HG03520 (cell line): ENCODE measurements around the gene RCAN2.

Experiments used
- ATAC-seq: cut with Tn5 transposase; IDR thresholded peaks from one replicate; pipeline ENCODE4 v1.9.1; 2021; ENCODE audit warnings: mild to moderate bottlenecking, moderate library complexity; ENCODE audit not compliant: unreplicated experiment

Gene RCAN2

DNA sequence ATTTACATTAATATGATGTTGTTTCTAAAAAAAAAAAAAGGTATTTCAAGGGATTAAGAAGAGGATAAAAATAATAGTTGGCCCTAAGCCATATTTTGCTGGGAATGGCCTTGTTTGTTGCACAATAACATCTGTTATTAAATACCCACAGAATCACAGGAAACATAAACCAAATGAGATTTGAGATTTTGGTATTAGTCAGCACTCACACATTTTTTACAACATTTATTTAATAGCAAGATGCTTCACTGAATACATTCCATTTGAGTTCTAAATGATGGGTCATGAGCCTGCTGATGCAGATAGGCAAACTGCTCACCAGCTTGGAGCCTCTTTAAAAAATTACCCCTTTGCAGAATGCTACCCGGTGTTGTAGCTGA, 227.6 kb downstream of the RCAN2 start:
- no peak for ATAC-seq

DNA sequence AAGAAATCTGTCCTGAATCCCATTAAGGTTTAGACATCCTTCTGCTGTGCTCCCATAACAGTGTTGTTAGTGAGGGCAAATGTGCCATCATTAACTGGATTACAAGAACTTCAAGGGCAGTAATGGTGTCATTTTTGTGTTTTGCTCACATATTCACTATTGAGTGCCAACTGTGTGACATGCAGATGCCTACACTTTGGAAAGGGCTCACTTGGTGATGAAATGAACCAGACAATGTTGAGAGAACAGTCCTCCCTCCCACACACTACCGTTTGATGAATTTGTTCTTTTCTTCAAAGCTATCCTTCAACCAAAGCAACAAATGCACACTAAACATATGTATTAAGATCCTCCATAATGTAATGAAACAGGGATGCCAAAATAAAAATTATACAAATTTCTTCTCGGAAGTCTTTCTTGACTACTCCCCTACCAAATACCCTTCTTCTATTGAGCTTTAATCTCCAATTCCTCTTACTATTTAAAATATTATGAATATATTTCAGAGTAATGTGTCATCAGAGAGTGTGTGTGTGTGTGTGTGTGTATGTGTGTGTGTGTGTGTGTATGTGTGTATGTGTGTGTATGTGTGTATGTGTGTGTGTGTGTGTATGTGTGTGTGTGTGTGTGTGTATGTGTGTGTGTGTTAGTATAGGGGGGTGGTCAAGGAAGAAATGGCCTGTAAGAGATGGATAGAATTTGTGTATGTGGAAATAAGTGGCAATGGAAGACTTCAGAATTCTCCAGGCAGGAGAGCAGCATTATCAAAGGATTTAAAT, 228.1 kb downstream of the RCAN2 start:
- no peak for ATAC-seq

DNA sequence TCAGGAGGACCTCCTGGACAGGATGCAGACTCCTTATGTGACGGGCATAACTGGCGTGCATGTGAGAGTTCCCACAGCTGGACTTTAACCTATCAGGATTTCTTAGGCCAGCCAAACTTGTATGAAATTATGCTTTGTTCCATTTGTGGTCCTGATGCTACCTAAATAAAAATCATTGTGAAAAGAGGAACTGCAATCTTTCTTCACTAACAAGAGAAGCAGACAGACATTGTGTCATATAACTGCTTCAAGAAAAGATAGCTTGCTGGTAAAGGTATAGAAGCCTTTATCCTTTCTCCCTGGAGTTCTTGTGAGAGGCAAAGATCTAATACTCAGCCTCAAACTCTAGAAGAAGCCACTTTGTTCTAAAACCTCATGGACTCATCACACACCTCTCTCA, 233.0 kb downstream of the RCAN2 start:
- ATAC-seq: no peak

DNA sequence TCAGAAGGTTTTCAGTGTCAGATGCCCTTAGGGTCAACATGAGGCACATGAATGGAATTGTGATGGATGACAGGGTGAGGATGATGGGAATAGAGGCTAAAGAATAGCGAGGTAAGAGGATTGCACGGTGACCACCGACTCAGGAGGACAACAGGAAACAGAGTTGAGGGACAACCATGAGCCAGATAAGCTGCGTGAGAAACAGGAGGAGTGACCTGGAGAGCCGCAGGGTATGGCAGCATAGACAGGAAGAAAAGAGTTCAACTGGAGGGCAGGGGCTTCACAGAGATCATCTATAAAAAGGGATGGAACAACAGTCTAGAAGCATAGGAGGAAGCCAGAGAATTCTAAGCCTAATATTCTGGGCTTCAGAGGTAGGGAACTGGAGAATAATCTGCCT, 235.7 kb downstream of the RCAN2 start:
- no peak for ATAC-seq

DNA sequence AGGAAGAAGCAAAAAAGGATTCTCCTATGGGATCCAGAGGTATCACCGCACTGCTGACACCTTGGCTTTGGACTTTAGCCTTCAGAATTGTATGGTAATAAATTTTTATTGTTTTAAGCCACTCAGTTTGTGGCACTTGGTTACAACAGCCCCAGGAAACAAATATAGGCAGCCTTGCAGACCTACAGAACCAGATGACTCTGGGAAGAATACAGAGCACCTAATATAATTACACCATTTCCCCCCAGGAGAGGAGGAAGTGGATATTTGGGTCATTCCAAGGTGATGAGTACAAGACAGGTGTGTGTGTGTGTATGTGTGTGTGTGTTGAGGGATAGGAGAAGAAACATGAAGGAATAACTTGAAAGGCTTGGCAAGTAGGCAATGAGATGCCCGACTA, 236.3 kb downstream of the RCAN2 start:
- no peak for ATAC-seq

DNA sequence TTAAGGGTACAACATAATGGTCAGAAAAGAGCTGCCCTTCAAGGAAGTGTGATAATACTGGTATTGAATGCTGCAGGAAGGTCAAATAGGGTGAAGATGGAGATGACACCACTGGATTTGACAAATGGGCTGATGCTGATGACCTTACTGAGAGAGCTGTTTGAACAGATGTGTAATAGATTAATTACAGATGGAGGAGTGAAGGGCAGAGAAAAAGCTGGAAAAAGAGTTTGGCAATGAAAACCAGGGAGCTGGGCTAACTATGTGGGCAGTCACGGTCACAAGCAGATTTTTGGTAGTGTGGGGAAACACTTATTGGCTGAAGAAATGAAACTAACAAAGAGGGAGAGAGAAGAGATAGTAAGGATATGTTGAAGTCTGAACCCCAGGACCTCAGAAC, 236.9 kb downstream of the RCAN2 start:
- ATAC-seq: no peak

DNA sequence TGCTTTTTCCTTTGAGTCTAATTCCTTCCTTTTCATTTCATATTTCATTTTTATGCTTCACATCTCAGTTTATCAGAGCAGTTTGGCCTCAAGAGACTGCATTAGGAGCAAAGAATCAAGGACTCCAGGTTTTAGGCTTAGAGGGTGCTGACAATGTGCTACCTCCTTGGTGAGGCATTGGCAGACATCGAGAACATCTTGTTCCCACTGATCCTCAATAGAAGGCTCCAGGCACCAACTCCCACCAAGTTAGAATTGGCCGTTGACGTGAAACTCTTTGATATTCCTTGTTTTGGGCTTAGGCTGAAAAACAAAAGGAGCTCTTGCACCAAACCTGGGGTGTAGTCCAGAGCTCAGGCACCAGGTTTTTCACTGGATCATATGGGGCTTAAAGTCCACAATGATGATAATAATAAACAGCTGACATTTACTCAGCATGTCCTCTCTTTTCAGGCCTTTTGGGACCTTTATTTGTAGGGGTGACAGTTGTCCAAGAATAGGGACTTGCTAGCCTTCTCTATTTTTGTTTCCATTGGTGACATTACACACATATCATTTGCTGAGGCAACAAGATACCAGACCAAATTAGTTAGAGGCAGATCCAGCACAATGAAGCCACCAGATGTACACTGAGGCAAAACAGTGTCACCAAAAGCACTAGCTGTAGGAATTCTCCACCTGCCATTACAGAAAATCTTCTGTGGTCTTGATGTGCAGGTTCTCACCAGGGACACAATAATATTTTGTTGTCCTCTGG, 239.5 kb downstream of the RCAN2 start:
- ATAC-seq: no peak

DNA sequence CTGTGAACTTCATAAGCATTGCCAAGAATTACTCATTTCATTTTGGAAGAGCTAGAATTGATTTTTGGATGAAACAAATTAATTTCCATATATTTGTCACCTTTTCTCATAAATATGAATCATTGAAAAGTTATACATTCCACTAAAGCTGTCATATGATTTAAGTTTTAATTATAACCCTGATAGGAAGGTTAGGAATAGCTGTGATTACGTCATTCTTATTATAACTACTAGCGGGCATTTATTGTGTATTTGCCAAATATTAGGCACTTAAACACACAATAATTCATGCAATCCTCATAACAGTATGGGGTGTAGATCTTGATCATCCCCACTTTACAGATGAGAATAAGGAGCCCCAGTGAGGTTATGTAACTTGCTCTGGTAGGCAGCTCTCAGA, 243.1 kb downstream of the RCAN2 start:
- no peak for ATAC-seq

DNA sequence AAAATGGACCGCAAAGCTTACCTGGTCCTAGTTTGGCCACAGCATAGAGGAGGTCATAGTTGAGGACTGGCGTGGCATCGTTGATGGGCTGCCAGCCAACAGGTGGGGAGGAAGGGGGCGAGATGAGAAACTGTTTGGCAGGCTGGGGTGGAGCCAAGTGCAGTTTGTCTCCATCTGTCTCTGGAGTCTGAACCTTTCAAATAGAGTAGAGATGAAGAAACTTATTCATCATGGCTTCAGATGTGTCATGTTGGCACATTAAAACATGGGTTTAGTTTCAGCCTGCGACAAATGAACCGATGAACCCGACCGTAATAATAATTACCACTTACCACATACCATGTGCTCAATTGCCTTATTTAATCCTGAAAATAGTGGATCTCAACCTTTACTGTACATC, 244.5 kb downstream of the RCAN2 start:
- ATAC-seq: no peak

DNA sequence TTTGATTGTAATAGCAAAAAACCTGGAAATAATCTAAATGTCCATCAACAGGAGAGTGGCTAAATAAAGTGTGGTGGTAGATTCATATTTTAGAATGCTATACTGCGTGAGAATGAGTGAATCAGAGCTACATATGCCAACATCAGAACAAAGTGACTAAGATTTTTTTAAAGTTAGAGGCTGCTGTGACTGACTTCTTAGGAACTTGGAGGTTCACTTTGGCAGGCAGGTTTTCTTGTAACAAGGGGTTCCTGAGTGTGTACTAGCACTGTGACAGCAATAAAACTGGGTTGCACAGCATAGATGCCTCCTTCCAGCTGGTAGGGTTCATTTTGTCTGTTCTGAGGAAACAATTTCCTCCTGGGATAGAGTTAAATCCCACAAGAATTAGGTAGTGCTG, 245.2 kb downstream of the RCAN2 start:
- ATAC-seq: no peak

DNA sequence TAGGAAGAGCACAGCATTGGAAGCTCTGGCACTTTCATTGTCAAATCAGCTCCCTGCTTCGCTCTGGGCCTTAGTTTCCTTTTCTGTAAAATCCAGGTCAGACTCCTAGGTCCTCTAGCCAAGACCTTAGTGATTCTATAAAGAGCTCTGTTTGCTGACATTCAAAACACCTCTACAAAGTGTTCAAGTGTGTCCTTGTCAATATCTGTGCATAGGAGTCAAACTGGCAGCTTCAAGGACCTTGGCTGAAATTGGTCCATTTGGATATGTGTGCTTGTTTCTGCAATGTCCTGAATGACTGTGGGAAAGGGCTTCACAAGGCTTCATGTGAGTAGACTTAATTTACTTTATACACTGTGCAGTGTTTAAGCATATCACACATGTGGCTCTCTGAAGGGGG, 246.6 kb downstream of the RCAN2 start:
- no peak for ATAC-seq

DNA sequence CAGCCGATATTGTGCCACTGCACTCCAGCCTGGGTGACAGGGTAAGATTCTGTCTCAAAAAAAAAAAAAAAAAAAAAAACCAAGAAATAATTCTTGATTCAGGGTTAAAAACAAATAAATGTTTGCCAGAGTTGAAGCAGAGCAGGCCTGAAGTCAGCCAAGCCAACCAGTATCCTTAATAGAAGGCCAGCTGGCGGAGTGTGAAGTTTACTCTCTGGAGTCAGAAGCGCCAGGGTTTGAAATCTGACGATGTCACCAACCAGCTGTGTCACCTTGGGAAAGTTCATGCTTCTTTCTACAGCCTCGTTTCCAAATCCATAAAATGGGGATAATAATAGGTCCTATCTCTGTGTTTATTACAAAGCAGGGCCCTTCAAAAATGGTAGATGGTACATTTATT, 247.5 kb downstream of the RCAN2 start:
- no peak for ATAC-seq

DNA sequence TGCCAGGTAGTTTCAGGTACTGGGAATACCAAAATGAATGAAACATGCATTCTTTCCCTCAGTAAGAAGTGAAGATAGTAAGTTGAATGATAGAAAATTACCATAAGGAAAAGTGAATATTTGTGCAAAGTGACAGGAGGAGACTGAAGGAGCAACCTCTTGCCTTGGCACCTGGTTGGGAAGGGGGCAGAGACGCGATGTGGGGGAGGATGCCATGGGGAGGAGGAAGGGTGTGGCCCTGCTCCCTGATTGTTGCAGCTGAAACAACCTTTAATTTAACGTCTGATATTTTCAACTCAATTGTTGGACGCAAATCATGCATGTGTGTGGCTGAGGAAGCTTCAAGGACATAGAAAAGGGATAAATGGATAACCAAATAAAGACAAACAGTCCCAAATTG, 248.3 kb downstream of the RCAN2 start:
- ATAC-seq: no peak

DNA sequence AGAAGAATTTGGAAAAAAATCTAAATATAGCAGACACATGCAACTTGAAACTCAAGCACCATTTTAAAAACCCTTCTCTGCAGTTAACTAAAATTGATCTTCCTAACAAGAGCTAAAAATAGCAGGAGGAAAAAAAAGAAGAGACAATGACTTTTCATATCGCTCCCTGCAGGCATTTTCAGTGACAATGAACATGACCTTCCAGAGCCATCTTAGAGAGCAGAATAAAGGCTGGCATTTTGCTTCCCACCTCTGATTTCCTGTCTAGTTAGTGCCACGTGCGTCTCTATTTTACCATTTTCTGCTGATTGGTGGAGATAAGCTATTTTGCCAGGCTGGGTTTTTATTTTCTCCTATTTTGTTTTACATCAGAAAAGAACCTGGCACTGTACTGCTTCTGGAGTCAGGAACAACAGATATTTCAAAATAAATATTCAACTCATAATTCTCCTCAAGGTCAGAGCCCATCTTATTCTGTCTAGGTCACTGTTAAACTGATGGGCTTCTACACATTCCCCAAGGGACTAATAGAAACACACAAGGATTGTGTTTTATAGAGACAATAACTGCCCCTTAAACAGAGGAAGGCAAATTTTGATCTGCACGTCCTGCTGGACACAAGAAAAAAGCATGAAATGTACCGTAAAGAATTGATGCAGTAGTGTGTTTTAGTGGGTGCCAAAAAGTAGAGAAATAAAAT, 250.2 kb downstream of the RCAN2 start:
- no peak for ATAC-seq

DNA sequence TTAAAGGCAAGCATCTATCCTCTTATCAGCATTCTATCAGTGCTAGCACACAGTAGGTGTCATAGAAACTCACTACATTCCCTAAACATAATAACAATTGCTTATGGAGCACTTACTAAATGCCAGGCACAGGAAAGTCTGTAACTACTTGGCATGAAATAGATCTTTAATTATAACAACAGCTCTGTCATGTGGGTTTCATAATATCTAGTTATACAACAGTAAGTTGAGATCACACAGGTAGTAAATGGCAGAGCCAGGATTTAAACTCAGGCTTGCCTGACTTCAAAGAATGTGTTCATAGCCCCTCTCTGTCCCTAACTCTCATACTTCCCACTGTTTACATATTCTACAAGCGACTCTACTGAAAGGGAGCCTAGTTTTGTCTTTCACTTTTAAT, 254.5 kb downstream of the RCAN2 start:
- no peak for ATAC-seq

DNA sequence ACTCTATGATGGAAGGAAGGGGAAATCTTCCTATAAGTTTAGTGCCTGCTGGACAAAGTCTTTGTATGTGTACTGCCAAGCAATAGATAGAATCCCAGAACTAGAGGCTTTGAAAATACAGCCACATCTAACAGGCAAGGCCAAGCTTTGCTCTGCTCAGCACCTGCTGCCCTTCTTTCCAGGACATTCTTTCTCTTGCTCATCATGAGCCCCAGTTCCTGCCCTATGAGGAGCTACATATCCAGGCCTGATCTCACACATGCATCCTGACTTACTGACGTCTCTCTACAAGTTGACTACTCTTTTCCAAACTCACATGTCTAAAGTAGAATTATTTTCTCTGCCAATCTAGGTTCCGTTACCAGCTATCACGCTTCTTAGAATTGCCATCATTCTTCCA, 256.0 kb downstream of the RCAN2 start:
- no peak for ATAC-seq

DNA sequence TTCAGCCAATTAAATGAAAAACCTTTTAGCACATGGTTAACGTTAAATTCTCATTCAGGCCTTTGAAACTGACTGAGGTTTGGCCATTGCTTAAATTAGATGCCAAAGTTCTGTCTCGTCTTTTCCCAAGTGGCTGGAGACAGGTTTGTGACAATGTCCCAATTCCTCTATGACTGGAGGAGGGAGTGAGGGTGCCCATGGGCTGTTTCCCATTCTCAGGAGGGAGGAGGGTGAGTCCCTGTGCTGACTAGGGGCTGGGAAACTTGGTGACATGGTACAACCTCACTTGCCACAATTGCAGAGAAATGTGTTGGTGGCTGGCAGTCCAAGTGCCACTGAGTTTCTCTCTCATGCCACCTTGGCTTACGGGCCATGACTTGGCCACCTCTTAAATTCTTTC, 256.5 kb downstream of the RCAN2 start:
- ATAC-seq: no peak

DNA sequence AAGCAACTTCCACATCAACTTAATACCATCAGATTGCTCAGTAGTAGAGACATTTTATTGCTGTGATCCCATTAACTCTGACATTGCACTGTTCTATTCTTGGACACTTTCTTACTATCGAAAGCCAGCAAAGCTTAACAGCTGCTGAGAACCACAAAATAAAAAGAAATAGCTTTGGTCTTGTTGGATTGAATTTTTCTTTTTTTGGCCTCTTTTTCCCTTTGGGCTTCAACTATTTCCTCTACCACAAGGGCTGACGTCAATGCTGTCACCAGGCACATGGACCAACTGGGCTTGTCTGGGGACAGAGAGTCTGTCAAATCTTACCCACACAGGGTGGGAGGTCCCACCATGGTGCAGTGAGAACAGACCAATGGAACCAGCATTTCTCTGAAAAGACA, 257.1 kb downstream of the RCAN2 start:
- no peak for ATAC-seq

DNA sequence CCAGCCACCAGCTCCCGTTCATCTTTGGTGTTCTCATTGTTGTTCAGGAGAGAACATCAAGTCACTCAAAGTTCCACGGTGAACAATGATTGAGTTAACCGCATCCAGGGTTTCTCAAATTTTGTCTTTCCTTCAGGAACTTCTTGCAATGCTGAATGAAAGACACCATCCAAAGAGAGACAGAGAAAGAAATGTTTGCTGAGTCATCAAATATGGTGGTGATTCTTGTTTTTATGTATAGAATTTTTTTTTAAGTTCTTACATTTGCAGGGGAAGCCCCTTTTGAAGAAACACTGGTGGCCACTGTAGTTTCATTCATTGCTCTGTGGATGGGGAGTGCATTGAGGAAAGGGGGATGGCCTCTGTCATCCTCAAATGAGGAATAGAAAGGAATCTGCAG, 258.1 kb downstream of the RCAN2 start:
- ATAC-seq: no peak

DNA sequence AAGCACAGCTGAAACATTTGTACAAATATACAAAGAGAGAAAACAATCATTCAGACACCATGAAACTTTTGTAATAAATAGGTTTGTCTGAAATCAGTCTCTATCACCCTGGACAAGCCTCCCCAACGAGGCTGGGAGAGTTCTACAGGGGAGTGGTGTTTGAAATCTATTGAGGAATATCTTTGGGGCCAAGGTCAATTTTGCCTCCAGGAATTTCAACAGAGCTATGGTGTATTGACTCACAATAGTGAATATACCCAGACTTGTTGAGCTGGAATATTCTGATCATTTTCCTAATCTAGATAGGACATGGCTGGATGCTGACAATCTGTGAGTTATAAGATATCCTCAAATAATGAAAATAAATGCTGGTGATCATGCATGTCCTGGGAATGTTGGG, 269.0 kb downstream of the RCAN2 start:
- no peak for ATAC-seq

DNA sequence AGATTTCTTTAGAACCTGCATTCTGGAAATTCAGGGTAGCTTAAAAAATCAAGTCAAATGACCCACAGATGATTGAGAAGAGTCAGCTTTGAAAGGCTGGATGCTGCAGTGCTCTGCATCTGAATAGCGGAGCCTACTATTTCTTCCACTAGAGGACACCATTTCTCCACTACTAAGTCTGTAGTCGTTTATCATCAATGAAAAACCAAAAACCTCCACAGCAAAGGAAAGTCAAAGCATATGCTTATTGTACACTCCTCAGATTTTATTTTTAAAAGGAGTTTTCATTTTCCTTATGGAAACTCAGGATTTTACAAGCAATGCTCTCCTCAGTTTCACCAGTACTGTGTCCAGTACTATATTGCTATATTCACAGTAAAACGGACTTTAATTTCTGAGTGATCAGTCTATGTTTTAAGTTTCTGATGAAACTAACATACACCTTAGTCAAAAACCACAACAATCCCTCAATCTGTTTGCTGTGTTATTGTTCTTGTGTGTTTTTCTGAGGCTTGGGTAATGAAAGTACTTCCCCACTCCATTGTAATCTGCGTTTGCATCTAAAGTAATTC, 269.9 kb downstream of the RCAN2 start:
- ATAC-seq: peak; percentile 58
